PFSK-1 (cell line): ENCODE results near the gene BCAS3.

Experiments used
- FOXP2 ChIP-seq: optimal IDR thresholded peaks from 2 replicates; pipeline ENCODE3; 2011; ENCODE audit warnings: borderline replicate concordance, control low read depth, inconsistent platforms; ENCODE audit not compliant: insufficient read depth; ENCODE audit errors: extremely low read length, extremely low read depth
- REST ChIP-seq, 2 experiments: IDR thresholded peaks; 2 replicates each; pipeline versions ENCODE4 v1.6.1 to v1.8.0; 2011 to 2012; ENCODE audit warnings: low read depth in 2 of 2, low read length in 2 of 2, control low read depth in 1 of 2, inconsistent platforms in 1 of 2, mild to moderate bottlenecking in 1 of 2, moderate library complexity in 1 of 2; ENCODE audit not compliant: insufficient read depth in 1 of 2
- SIN3A ChIP-seq: IDR thresholded peaks from 2 replicates; pipeline ENCODE4 v1.6.1; 2012; ENCODE audit warnings: mild to moderate bottlenecking, low read length, moderate library complexity, borderline replicate concordance; ENCODE audit not compliant: insufficient read depth

DNA sequence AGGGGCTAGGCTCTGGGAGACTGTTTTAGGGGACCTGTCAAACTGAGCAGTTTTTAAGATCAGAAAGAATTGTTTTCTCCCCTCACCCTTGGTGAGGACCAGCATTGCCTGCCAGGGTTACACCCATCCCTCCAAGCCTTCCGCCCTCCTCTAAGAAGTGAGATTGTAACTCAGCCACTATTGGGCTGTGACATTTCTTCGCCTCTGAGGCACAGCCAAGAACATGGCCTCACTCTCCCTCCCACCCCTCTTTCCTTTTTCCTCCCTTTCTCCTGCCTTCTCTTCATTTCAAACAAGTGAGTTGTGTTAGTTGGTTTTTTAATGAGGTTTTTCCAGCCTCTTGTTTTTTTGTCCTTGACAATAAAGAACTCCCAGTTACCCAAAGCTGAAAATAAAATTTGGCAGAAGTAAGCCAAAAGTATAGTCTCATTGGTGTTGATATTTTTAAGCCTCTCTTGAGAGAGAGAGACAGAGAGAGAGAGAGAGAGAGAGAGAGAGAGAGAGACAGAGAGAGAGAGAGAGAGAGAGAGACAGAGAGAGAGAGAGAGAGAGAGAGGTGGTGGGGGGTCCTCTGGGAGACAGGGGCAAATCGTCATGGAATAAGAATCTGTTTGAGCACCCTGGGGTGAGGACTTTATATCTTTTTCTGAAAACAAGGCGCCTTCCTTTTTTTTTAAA, 644.8 kb downstream of the BCAS3 start:
- TF ChIP-seq SIN3A (no peak), REST (IDR thresholded peaks at IDR 0.05; ENCODE audit: insufficient read depth in 1 of 2, low read depth in 2 of 2, low read length in 2 of 2) (no peak), FOXP2 (no peak)
